PC-3 (cell line): ENCODE data around the gene FBXL13.

ENCODE experiments used
- CTCF ChIP-seq: fragments of 300-600 bp; sonication (generic); conservative IDR thresholded peaks from 2 replicates; pipeline ENCODE4 v1.5.1; 2017; ENCODE audit warnings: antibody characterized with exemption, low read depth, mild to moderate bottlenecking, low read length
- EZH2 ChIP-seq: fragments of 300-600 bp; sonication (generic); IDR thresholded peaks from one replicate; pipeline ENCODE4 v1.6.1; 2017; ENCODE audit warnings: antibody characterized with exemption, mild to moderate bottlenecking, low read length; ENCODE audit not compliant: unreplicated experiment

DNA sequence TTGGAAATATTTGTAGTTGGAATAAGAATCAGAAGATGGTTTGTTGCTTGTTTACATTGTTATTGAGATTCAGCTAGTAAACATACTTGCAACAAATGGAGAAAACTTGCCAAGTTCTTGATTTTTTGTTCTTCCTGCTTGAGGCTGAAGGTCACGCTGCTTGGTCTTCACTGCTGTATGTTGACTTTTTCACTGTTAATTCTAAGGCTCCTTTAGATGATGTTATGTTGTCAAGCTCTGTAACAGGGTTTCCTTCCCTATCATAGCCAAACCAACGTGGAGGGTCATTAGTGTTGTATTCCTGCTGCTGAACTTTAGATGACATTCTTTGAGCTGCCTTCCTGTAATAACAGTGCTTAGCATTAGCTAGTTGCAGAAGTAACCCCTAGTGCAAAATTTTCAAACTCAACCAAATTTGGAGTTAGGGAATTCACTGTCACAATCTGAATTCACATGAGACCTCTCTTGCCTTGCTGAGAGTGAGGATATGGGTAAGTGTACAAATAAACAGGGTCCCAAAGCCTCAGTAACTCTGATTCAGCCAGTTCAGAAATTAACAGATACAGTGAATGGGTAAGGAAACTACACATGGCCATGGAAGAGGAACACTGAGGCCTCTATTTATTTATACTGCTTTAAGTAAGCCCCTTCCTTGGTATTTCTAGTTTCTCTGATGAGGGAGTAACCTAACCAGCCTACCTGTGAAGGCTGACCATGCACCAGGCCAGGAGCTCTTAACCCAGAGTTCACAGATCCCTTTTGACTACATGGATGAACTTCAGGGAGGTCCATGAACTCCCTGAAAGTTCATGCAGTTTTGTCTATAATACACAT is 261.2 kb downstream of the FBXL13 start:
- TF ChIP-seq CTCF: no peak
- no peak for TF ChIP-seq EZH2
